Gastroesophageal sphincter (tissue), 3 donors: ENCODE results near the gene NME7.

Source experiments
- CTCF ChIP-seq, 4 experiments: fragments of 200-600 bp in 2 of 4; fragments of 450-650 bp in 2 of 4; sonication (generic) in 1 of 4; IDR thresholded peaks; one replicate each; pipeline ENCODE4 v1.5.1; 2017 to 2019; ENCODE audit warnings: antibody characterized with exemption in 4 of 4, mild to moderate bottlenecking in 2 of 4, moderate library complexity in 2 of 4
- POLR2AphosphoS5 ChIP-seq: sonication (generic); formaldehyde crosslinking; IDR thresholded peaks from one replicate; pipeline ENCODE4 v1.6.1; 2017; ENCODE audit warnings: antibody characterized with exemption

- TF ChIP-seq CTCF (IDR thresholded peaks at IDR 0.05) (no peak), POLR2AphosphoS5 (no peak)
Measured at GRCh38 chr1:169124459-169124858, 243.1 kb downstream of the NME7 start.
